Measurements from ENCODE around the gene ATP6V1G3. TPM values are rescaled to one million over a fixed set of nuclear protein-coding genes. Genes with fewer than 3 reads are reported as not detected.

ATP6V1G3 gene
- total and polyA plus RNA-seq, 9 of the 15 experiments (the other 6 are each of a cell fraction or from before 2014, with no cell fraction given): 0.32 TPM; not detected in 8

DNA sequence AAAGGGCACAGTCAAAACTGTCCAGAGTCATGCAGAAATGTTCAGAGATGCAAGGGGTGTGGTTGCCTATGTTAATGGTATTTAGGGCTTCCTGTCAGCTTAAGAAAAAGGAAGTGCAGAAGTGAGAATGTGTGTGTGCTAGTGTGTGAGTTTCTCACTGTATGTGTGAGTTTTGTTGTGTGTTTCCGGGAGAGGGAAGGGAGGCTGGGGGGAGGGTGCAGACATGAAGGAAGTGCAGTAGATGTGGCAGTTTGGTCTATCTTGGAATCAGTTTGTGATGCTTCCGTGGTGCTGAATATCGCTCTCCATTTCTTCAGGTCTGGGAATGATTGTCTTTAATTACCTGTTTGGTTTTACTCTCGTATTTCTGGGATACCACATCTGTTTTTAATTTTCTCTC lies 16.5 kb upstream of the ATP6V1G3 start (continued):
- no peak for TF ChIP-seq CREBBP (IDR thresholded peaks at IDR 0.05; ENCODE audit: low read depth, low read length)
- no peak for TF ChIP-seq PML (IDR thresholded peaks at IDR 0.05; ENCODE audit: low read length)
- TF ChIP-seq, protein P1, sequence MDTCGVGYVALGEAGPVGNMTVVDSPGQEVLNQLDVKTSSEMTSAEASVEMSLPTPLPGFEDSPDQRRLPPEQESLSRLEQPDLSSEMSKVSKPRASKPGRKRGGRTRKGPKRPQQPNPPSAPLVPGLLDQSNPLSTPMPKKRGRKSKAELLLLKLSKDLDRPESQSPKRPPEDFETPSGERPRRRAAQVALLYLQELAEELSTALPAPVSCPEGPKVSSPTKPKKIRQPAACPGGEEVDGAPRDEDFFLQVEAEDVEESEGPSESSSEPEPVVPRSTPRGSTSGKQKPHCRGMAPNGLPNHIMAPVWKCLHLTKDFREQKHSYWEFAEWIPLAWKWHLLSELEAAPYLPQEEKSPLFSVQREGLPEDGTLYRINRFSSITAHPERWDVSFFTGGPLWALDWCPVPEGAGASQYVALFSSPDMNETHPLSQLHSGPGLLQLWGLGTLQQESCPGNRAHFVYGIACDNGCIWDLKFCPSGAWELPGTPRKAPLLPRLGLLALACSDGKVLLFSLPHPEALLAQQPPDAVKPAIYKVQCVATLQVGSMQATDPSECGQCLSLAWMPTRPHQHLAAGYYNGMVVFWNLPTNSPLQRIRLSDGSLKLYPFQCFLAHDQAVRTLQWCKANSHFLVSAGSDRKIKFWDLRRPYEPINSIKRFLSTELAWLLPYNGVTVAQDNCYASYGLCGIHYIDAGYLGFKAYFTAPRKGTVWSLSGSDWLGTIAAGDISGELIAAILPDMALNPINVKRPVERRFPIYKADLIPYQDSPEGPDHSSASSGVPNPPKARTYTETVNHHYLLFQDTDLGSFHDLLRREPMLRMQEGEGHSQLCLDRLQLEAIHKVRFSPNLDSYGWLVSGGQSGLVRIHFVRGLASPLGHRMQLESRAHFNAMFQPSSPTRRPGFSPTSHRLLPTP (IDR thresholded peaks at IDR 0.05; ENCODE audit: borderline replicate concordance, extremely low read depth, insufficient read length): no peak
- TF ChIP-seq, protein P2, sequence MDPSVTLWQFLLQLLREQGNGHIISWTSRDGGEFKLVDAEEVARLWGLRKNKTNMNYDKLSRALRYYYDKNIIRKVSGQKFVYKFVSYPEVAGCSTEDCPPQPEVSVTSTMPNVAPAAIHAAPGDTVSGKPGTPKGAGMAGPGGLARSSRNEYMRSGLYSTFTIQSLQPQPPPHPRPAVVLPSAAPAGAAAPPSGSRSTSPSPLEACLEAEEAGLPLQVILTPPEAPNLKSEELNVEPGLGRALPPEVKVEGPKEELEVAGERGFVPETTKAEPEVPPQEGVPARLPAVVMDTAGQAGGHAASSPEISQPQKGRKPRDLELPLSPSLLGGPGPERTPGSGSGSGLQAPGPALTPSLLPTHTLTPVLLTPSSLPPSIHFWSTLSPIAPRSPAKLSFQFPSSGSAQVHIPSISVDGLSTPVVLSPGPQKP (CRISPR knock-in tag; IDR thresholded peaks at IDR 0.05): no peak
- no peak for TF ChIP-seq RBM17 (IDR thresholded peaks at IDR 0.05; ENCODE audit: borderline replicate concordance, low read depth, low read length)
- TF ChIP-seq, protein P3, sequence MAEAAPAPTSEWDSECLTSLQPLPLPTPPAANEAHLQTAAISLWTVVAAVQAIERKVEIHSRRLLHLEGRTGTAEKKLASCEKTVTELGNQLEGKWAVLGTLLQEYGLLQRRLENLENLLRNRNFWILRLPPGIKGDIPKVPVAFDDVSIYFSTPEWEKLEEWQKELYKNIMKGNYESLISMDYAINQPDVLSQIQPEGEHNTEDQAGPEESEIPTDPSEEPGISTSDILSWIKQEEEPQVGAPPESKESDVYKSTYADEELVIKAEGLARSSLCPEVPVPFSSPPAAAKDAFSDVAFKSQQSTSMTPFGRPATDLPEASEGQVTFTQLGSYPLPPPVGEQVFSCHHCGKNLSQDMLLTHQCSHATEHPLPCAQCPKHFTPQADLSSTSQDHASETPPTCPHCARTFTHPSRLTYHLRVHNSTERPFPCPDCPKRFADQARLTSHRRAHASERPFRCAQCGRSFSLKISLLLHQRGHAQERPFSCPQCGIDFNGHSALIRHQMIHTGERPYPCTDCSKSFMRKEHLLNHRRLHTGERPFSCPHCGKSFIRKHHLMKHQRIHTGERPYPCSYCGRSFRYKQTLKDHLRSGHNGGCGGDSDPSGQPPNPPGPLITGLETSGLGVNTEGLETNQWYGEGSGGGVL (CRISPR knock-in tag; IDR thresholded peaks at IDR 0.05): no peak
- peak; percentile 67; the same call in 1 of the 2 replicates for TF ChIP-seq ELF1 (tag; IDR thresholded peaks at IDR 0.05)
- TF ChIP-seq, protein P4, sequence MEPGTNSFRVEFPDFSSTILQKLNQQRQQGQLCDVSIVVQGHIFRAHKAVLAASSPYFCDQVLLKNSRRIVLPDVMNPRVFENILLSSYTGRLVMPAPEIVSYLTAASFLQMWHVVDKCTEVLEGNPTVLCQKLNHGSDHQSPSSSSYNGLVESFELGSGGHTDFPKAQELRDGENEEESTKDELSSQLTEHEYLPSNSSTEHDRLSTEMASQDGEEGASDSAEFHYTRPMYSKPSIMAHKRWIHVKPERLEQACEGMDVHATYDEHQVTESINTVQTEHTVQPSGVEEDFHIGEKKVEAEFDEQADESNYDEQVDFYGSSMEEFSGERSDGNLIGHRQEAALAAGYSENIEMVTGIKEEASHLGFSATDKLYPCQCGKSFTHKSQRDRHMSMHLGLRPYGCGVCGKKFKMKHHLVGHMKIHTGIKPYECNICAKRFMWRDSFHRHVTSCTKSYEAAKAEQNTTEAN (CRISPR knock-in tag; IDR thresholded peaks at IDR 0.05): no peak
- no peak for TF ChIP-seq ZNF77 (CRISPR knock-in tag; IDR thresholded peaks at IDR 0.05)
- TF ChIP-seq, protein P5, sequence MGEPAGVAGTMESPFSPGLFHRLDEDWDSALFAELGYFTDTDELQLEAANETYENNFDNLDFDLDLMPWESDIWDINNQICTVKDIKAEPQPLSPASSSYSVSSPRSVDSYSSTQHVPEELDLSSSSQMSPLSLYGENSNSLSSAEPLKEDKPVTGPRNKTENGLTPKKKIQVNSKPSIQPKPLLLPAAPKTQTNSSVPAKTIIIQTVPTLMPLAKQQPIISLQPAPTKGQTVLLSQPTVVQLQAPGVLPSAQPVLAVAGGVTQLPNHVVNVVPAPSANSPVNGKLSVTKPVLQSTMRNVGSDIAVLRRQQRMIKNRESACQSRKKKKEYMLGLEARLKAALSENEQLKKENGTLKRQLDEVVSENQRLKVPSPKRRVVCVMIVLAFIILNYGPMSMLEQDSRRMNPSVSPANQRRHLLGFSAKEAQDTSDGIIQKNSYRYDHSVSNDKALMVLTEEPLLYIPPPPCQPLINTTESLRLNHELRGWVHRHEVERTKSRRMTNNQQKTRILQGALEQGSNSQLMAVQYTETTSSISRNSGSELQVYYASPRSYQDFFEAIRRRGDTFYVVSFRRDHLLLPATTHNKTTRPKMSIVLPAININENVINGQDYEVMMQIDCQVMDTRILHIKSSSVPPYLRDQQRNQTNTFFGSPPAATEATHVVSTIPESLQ (CRISPR knock-in tag; IDR thresholded peaks at IDR 0.05): no peak
- TF ChIP-seq DPF2 (IDR thresholded peaks at IDR 0.05): peak; percentile 73
- TF ChIP-seq MAFF (IDR thresholded peaks at IDR 0.05; ENCODE audit: low read length): no peak
- TF ChIP-seq ZNF134 (CRISPR knock-in tag; conservative IDR thresholded peaks at IDR 0.05): no peak
- TF ChIP-seq, protein P6, sequence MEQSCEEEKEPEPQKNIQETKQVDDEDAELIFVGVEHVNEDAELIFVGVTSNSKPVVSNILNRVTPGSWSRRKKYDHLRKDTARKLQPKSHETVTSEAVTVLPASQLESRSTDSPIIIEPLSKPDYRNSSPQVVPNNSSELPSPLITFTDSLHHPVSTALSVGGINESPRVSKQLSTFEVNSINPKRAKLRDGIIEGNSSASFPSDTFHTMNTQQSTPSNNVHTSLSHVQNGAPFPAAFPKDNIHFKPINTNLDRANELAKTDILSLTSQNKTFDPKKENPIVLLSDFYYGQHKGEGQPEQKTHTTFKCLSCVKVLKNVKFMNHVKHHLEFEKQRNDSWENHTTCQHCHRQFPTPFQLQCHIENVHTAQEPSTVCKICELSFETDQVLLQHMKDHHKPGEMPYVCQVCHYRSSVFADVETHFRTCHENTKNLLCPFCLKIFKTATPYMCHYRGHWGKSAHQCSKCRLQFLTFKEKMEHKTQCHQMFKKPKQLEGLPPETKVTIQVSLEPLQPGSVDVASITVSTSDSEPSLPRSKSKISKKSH (CRISPR knock-in tag; IDR thresholded peaks at IDR 0.05): no peak
- no peak for TF ChIP-seq ZNF121 (CRISPR knock-in tag; conservative IDR thresholded peaks at IDR 0.05)
- no peak for TF ChIP-seq ZNF830 (CRISPR knock-in tag; IDR thresholded peaks at IDR 0.05)

Data from K562 (cell line).